Measurements from ENCODE around the gene ZNF619.
"Not testable (repeated sequence)": the region's sequence is repeated elsewhere in the genome, so short reads cannot be mapped to it uniquely, and the experiment has no call there.

DNA sequence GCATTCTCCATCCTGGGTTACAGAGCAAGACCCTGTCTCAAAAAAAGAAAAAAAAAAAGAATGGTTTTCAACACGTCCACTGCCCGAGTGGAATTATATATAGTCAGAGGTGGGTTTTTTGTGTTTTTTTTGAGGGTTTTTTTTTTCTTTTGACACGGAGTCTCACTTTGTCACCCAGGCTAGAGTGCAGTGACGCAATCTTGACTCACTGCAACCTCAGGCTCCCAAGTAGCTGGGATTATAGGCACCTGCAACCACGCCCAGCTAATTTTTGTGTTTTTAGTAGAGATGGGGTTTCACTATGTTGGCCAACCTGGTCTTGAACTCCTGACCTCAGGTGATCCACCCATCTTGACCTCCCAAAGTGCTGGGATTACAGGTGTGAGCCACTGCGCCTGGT lies 16.4 kb upstream of the ZNF619 start:
- TF ChIP-seq, protein P1, sequence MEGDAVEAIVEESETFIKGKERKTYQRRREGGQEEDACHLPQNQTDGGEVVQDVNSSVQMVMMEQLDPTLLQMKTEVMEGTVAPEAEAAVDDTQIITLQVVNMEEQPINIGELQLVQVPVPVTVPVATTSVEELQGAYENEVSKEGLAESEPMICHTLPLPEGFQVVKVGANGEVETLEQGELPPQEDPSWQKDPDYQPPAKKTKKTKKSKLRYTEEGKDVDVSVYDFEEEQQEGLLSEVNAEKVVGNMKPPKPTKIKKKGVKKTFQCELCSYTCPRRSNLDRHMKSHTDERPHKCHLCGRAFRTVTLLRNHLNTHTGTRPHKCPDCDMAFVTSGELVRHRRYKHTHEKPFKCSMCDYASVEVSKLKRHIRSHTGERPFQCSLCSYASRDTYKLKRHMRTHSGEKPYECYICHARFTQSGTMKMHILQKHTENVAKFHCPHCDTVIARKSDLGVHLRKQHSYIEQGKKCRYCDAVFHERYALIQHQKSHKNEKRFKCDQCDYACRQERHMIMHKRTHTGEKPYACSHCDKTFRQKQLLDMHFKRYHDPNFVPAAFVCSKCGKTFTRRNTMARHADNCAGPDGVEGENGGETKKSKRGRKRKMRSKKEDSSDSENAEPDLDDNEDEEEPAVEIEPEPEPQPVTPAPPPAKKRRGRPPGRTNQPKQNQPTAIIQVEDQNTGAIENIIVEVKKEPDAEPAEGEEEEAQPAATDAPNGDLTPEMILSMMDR (IDR thresholded peaks at IDR 0.05): not testable (repeated sequence)
- not testable (repeated sequence) for TF ChIP-seq POLR2A (IDR thresholded peaks at IDR 0.05)
